Breast epithelium (tissue), 4 donors: Measurements from ENCODE around the gene ABCC2. TPM values are rescaled to one million over a fixed set of nuclear protein-coding genes. Genes with fewer than 3 reads are reported as not detected.

ENCODE experiments used
- DNase-seq, 2 donors: peaks; one replicate each; pipeline ENCODE4 v3.0.0-alpha.2; 2019; ENCODE audit warnings: low spot score in 2 of 2
- H3K27ac ChIP-seq, 2 donors: fragments of 200-600 bp; sonication (generic) in 1 of 2; one replicate each; pipeline ENCODE4 v1.5.1; 2016 to 2019; ENCODE audit warnings: mild to moderate bottlenecking in 1 of 2
- H3K27me3 ChIP-seq, 2 donors: fragments of 200-600 bp; sonication (generic) in 1 of 2; one replicate each; pipeline versions ENCODE4 v1.5.1 to v1.6.0; 2017 to 2019; ENCODE audit warnings: control low read depth in 1 of 2, mild to moderate bottlenecking in 1 of 2
- H3K36me3 ChIP-seq: fragments of 200-600 bp; one replicate; pipeline ENCODE4 v1.5.1; 2019
- H3K4me1 ChIP-seq, 2 donors: fragments of 200-600 bp; sonication (generic); one replicate each; pipeline ENCODE4 v1.5.1; 2016 to 2019; ENCODE audit warnings: control low read depth in 1 of 2
- H3K4me3 ChIP-seq, 3 donors: fragments of 200-600 bp; sonication (generic); 1 replicate in 2 of 3; 2 replicates in 1 of 3; pipeline ENCODE4 v1.5.1; 2016 to 2019; ENCODE audit warnings: mild to moderate bottlenecking in 3 of 3, moderate library complexity in 2 of 3
- H3K9me3 ChIP-seq, 2 donors: fragments of 200-600 bp; sonication (generic) in 1 of 2; one replicate each; pipeline ENCODE4 v1.5.1; 2016 to 2019; ENCODE audit warnings: control low read depth in 1 of 2
- POLR2A ChIP-seq: fragments of 450-650 bp; IDR thresholded peaks from one replicate; pipeline ENCODE4 v1.6.1; 2016; ENCODE audit warnings: antibody characterized with exemption, mild to moderate bottlenecking, moderate library complexity
- POLR2AphosphoS5 ChIP-seq, 3 donors: sonication (generic); formaldehyde crosslinking; IDR thresholded peaks; one replicate each; pipeline ENCODE4 v1.6.1; 2017; ENCODE audit warnings: antibody characterized with exemption in 3 of 3
- intact Hi-C: fragments of 100-400 bp; cut with DNase I; formaldehyde crosslinking; loops from one replicate; pipeline ENCODE4 v1.15.1; 2023; ENCODE audit warnings: low total_unique reads
- total RNA-seq, 3 donors: library from RNA; depleted of rRNA; stranded (reverse); fragments of >200 nt; gene quantifications; one replicate each; pipeline ENCODE4 v1.1.0, GENCODE V29; 2016
- TF ChIP-seq, protein P1 (sequence below), 3 donors: fragments of 450-650 bp; IDR thresholded peaks; one replicate each; pipeline ENCODE4 v1.5.1; 2016 to 2017; ENCODE audit warnings: antibody characterized with exemption in 3 of 3, mild to moderate bottlenecking in 3 of 3, moderate library complexity in 3 of 3

Gene ABCC2
- total RNA-seq, 3 donors from 2014 or later: 2.0 to 3.1 (median 2.1) TPM

- intact Hi-C loops: no loop called here
- TF ChIP-seq POLR2A (no peak), POLR2AphosphoS5 (IDR thresholded peaks at IDR 0.05) (no peak)
- TF ChIP-seq, protein P1, sequence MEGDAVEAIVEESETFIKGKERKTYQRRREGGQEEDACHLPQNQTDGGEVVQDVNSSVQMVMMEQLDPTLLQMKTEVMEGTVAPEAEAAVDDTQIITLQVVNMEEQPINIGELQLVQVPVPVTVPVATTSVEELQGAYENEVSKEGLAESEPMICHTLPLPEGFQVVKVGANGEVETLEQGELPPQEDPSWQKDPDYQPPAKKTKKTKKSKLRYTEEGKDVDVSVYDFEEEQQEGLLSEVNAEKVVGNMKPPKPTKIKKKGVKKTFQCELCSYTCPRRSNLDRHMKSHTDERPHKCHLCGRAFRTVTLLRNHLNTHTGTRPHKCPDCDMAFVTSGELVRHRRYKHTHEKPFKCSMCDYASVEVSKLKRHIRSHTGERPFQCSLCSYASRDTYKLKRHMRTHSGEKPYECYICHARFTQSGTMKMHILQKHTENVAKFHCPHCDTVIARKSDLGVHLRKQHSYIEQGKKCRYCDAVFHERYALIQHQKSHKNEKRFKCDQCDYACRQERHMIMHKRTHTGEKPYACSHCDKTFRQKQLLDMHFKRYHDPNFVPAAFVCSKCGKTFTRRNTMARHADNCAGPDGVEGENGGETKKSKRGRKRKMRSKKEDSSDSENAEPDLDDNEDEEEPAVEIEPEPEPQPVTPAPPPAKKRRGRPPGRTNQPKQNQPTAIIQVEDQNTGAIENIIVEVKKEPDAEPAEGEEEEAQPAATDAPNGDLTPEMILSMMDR (IDR thresholded peaks at IDR 0.05): no peak
- Histone ChIP-seq H3K36me3 (no peaks in the 10 kb centered on the region), H3K4me1 (no peaks in the 10 kb centered on the region), H3K27ac (no peak overlapping the region), H3K9me3 (no peaks in the 10 kb centered on the region), H3K27me3 (no peaks in the 10 kb centered on the region), H3K4me3 (no peak overlapping the region)
- no peak for DNase-seq
Observed at GRCh38 chr10:99812177-99812576, 29.7 kb downstream of the ABCC2 start.

GRCh38 chr10:99814143-99814542 lies 31.7 kb downstream of the ABCC2 start:
- Histone ChIP-seq H3K27ac (no peak overlapping the region), H3K9me3 (no peaks in the 10 kb centered on the region), H3K4me3 (no peak overlapping the region), H3K27me3 (no peaks in the 10 kb centered on the region), H3K4me1 (no peaks in the 10 kb centered on the region), H3K36me3 (no peaks in the 10 kb centered on the region)
- DNase-seq: no peak
- TF ChIP-seq POLR2AphosphoS5 (IDR thresholded peaks at IDR 0.05) (no peak), POLR2A (no peak)
- TF ChIP-seq, protein P1 (IDR thresholded peaks at IDR 0.05): no peak
- intact Hi-C loops: no loop called here

- no peaks in the 10 kb centered on the region for H3K27me3 ChIP-seq
Observed at GRCh38 chr10:99815621-99816020, 33.2 kb downstream of the ABCC2 start.

GRCh38 chr10:99827936-99828335 lies 45.5 kb downstream of the ABCC2 start:
- no peaks in the 10 kb centered on the region for H3K27me3 ChIP-seq
- no peak overlapping the region for H3K27ac ChIP-seq
- intact Hi-C loops: no loop called here
- no peaks in the 10 kb centered on the region for H3K4me1 ChIP-seq
- H3K36me3 ChIP-seq: no peaks in the 10 kb centered on the region
- no peaks in the 10 kb centered on the region for H3K9me3 ChIP-seq
- no peak for DNase-seq
- no peak for TF ChIP-seq POLR2AphosphoS5 (IDR thresholded peaks at IDR 0.05)
- H3K4me3 ChIP-seq: no peak overlapping the region

More at GRCh38 chr10:99815621-99816020, 33.2 kb downstream of the ABCC2 start:
- intact Hi-C loops: no loop called here
- no peak for DNase-seq
- H3K9me3 ChIP-seq: no peaks in the 10 kb centered on the region
- TF ChIP-seq, protein P1 (IDR thresholded peaks at IDR 0.05): no peak
- no peak for TF ChIP-seq POLR2AphosphoS5 (IDR thresholded peaks at IDR 0.05)
- no peak for TF ChIP-seq POLR2A
- no peak overlapping the region for H3K4me3 ChIP-seq
- H3K36me3 ChIP-seq: no peaks in the 10 kb centered on the region
- no peaks in the 10 kb centered on the region for H3K4me1 ChIP-seq
- no peak overlapping the region for H3K27ac ChIP-seq

GRCh38 chr10:99828464-99828863 lies 46.0 kb downstream of the ABCC2 start:
- H3K27me3 ChIP-seq: no peaks in the 10 kb centered on the region
- H3K36me3 ChIP-seq: no peaks in the 10 kb centered on the region
- no peak overlapping the region for H3K4me3 ChIP-seq
- no peak overlapping the region for H3K27ac ChIP-seq
- no peaks in the 10 kb centered on the region for H3K4me1 ChIP-seq
- H3K9me3 ChIP-seq: no peaks in the 10 kb centered on the region
- no peak for DNase-seq
- intact Hi-C loops: no loop called here
- no peak for TF ChIP-seq POLR2A
- TF ChIP-seq POLR2AphosphoS5 (IDR thresholded peaks at IDR 0.05): no peak
- TF ChIP-seq, protein P1 (IDR thresholded peaks at IDR 0.05): no peak

DNA sequence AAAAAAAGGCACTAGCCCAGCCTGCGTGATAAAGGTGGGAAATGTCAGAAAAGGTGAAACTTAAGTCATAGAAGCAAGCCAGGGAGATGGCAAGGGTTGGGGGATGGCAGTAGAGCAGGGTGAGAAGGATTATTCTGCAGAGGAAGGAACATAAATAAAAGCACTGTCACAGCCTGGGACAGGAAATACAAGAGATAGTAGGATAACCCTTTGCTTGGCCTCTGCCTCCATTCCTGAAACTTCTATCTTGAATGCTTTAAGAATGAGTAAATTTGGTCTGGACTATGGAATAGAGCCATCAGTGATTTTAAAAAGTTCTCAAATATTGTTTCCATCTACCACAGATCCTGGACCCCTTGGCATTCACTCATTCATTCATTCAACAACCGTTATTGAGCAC lies 50.0 kb downstream of the ABCC2 start:
- H3K27me3 ChIP-seq: no peaks in the 10 kb centered on the region
- no peak for DNase-seq
- no peaks in the 10 kb centered on the region for H3K4me1 ChIP-seq
- no peak overlapping the region for H3K4me3 ChIP-seq
- H3K9me3 ChIP-seq: no peaks in the 10 kb centered on the region
- TF ChIP-seq POLR2AphosphoS5 (IDR thresholded peaks at IDR 0.05) (no peak), POLR2A (no peak)
- TF ChIP-seq, protein P1 (IDR thresholded peaks at IDR 0.05): no peak
- intact Hi-C loops: no loop called here
- H3K27ac ChIP-seq: no peak overlapping the region
- no peaks in the 10 kb centered on the region for H3K36me3 ChIP-seq
